HFF-Myc (cell line): ENCODE results near the gene MRPS18B.
A peak's percentile ranks its signal among the peaks of the same experiment; 100 is the strongest.

Source experiments
- DNase-seq: peaks from one replicate; pipeline ENCODE4 v3.0.0-alpha.2; 2011; ENCODE audit warnings: low read depth; ENCODE audit errors: extremely low read depth
- H3K4me3 ChIP-seq: replicated peaks from 2 replicates; pipeline ENCODE4 v1.5.1; 2011; ENCODE audit warnings: low read depth, mild to moderate bottlenecking, control low read depth, low read length
- TF ChIP-seq, protein P1 (sequence below): IDR thresholded peaks from 2 replicates; pipeline ENCODE4 v1.5.1; 2012; ENCODE audit warnings: mild to moderate bottlenecking, low read depth, low read length, control low read depth; ENCODE audit errors: missing control alignments

Gene MRPS18B

DNA sequence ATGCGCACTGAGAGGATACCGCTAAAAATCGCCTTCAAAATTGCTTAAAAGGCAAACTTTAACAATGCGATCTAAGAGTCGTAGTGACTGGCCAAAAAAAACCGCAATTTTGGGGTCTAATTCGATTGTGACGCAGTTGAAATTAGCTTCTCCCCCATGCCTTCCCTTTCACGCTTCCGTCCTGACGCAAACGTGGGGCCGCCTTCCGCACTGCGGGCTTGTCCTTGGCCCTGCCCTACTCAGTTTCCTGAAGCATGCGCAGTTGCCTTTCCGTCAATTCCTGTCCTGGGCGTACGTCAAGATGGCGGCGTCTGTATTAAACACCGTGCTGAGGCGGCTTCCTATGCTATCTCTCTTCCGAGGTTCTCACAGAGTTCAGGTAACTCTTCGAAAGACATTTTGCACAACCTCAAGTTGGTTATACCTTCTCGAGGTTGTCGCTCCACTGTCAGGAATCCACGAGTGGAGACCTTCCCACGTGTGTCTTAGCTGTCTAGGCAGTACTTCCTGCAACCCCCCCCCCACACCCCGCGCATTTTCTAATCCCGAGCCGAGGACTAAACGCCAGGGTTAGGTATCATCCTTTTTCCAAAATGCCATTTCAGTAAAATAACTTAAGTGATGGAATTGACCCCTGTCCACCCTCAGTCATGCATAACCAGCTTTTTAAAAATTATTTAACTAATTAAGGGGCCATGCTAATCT is at the start of gene MRPS18B:
Gene MRPS18B, plus strand, starts transcription at position 276 of the 705 bp plus-strand sequence. Its CDS starts 26 bp downstream, at position 302.
- peak; percentile 96 for DNase-seq
- peak within 1 kb of the TSS; percentile 78 for H3K4me3 ChIP-seq
- TF ChIP-seq, protein P1, sequence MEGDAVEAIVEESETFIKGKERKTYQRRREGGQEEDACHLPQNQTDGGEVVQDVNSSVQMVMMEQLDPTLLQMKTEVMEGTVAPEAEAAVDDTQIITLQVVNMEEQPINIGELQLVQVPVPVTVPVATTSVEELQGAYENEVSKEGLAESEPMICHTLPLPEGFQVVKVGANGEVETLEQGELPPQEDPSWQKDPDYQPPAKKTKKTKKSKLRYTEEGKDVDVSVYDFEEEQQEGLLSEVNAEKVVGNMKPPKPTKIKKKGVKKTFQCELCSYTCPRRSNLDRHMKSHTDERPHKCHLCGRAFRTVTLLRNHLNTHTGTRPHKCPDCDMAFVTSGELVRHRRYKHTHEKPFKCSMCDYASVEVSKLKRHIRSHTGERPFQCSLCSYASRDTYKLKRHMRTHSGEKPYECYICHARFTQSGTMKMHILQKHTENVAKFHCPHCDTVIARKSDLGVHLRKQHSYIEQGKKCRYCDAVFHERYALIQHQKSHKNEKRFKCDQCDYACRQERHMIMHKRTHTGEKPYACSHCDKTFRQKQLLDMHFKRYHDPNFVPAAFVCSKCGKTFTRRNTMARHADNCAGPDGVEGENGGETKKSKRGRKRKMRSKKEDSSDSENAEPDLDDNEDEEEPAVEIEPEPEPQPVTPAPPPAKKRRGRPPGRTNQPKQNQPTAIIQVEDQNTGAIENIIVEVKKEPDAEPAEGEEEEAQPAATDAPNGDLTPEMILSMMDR = no peak

GRCh38 chr6:30568245-30568644 is 49.4 kb upstream of the MRPS18B start:
- no peak for DNase-seq
- no peak overlapping the region for H3K4me3 ChIP-seq
- TF ChIP-seq, protein P1 = no peak

- DNase-seq = no peak
- TF ChIP-seq, protein P1 = no peak
- H3K4me3 ChIP-seq = peak overlapping the region; percentile 68
These were observed 47.4 kb upstream of the MRPS18B start for GRCh38 chr6:30570263-30570662.

DNA sequence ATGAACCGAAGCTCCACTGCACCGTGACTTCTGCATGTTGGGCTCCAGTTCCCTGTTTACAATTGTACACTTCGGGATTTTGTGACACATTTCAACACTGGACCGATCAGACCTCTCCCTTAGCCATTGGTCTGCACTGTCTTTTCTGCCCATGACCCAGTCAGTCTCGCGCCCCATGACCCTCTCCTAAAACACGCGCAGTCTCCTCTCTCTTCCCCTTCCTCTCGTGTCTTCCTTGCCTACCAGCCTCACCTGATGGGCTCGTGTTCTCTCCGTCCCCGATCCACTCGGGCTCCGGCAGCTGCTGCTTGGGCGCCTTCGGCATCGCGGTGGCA is 46.9 kb upstream of the MRPS18B start:
- DNase-seq = no peak
- TF ChIP-seq, protein P1 = no peak
- peak overlapping the region; percentile 68 for H3K4me3 ChIP-seq

- TF ChIP-seq, protein P1 = no peak
- H3K4me3 ChIP-seq = peak within 1 kb of the TSS; percentile 68
- peak; percentile 88 for DNase-seq
These were observed 46.4 kb upstream of the MRPS18B start, which contains the start of gene ABCF1 for GRCh38 chr6:30571075-30571761. Gene ABCF1, plus strand, starts transcription at chr6:30571442. Its CDS starts 46 bp downstream, at chr6:30571488.

DNA sequence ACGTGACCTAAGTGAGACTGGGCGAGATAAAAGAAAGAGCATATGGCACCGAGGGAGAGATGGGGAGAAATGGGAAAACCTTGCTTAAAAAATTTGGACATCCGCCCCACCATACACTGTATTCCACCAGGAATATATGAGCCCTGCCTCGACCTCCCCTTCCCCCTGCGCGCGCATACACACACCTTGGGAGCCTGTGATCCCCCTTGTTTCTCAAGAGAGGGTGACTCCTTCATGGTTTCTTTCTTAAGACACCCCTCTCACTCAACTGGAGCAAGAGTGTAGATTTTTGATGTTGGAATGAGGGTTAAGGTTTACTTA is 45.9 kb upstream of the MRPS18B start:
- no peak for DNase-seq
- TF ChIP-seq, protein P1 = no peak
- H3K4me3 ChIP-seq = peak overlapping the region; percentile 68
